Fibroblast of lung (primary cell): Measurements from ENCODE around the gene ARMC8. TPM values are rescaled to one million over a fixed set of nuclear protein-coding genes. Genes with fewer than 3 reads are reported as not detected.

Experiments
- DNase-seq, 2 donors: peaks; one replicate each; pipeline versions ENCODE4 v3.0.0 to v3.0.0-alpha.2; 2010; ENCODE audit warnings: low read depth in 2 of 2
- H2AFZ ChIP-seq: 2 replicates; pipeline ENCODE4 v1.5.1; 2012; ENCODE audit warnings: low read length, control low read depth, inconsistent platforms
- H3K27ac ChIP-seq: 2 replicates; pipeline ENCODE4 v1.5.1; 2011; ENCODE audit warnings: low read length, control low read depth; ENCODE audit not compliant: insufficient read depth
- H3K27me3 ChIP-seq: 2 replicates; pipeline ENCODE4 v1.5.1; 2011; ENCODE audit warnings: mild to moderate bottlenecking, low read length; ENCODE audit not compliant: control insufficient read depth, insufficient read depth
- H3K36me3 ChIP-seq: 2 replicates; pipeline ENCODE4 v1.5.1; 2011; ENCODE audit warnings: low read length; ENCODE audit not compliant: control insufficient read depth, insufficient read depth
- H3K4me1 ChIP-seq: 2 replicates; pipeline ENCODE4 v1.5.1; 2011; ENCODE audit warnings: low read length; ENCODE audit not compliant: control insufficient read depth, insufficient read depth; ENCODE audit errors: extremely low read depth
- H3K4me2 ChIP-seq: 2 replicates; pipeline ENCODE4 v1.5.1; 2011; ENCODE audit warnings: low read length, control low read depth; ENCODE audit not compliant: insufficient read depth; ENCODE audit errors: extremely low read depth
- H3K4me3 ChIP-seq, 4 experiments: fragments of 200-600 bp in 1 of 4; sonication (generic) in 1 of 4; replicated peaks in 1 of 4; 2 replicates each; pipeline ENCODE4 v1.5.1; 2011 to 2016; ENCODE audit warnings: low read length in 4 of 4, low read depth in 3 of 4, mild to moderate bottlenecking in 3 of 4, control low read depth in 2 of 4, inconsistent platforms in 1 of 4, mixed read lengths in 1 of 4; ENCODE audit not compliant: insufficient read depth in 1 of 4; ENCODE audit errors: control extremely low read depth in 1 of 4
- H3K79me2 ChIP-seq: 2 replicates; pipeline ENCODE4 v1.5.1; 2012; ENCODE audit warnings: mild to moderate bottlenecking, low read length, inconsistent platforms; ENCODE audit not compliant: control insufficient read depth, insufficient read depth
- H3K9ac ChIP-seq: 2 replicates; pipeline ENCODE4 v1.5.1; 2011; ENCODE audit warnings: mild to moderate bottlenecking, low read length, control low read depth; ENCODE audit not compliant: insufficient read depth
- H3K9me3 ChIP-seq: 2 replicates; pipeline ENCODE4 v1.5.1; 2012; ENCODE audit warnings: low read depth, low read length; ENCODE audit not compliant: control insufficient read depth, insufficient read depth
- H4K20me1 ChIP-seq: 2 replicates; pipeline ENCODE4 v1.5.1; 2011; ENCODE audit warnings: low read length; ENCODE audit not compliant: control insufficient read depth, insufficient read depth; ENCODE audit errors: extremely low read depth
- CTCF ChIP-seq, 2 donors: IDR thresholded peaks in 1 of 2; conservative IDR thresholded peaks in 1 of 2; 1 replicate in 1 of 2; 2 replicates in 1 of 2; pipeline ENCODE4 v1.5.1; 2011 to 2012; ENCODE audit warnings: low read length in 2 of 2, control low read depth in 1 of 2, inconsistent platforms in 1 of 2, low read depth in 1 of 2, mild to moderate bottlenecking in 1 of 2
- EZH2 ChIP-seq: IDR thresholded peaks from 2 replicates; pipeline ENCODE4 v1.5.1; 2012; ENCODE audit warnings: low read length, control low read depth, mild to moderate bottlenecking; ENCODE audit errors: missing control alignments
- polyA plus RNA-seq, 2 donors: library from polyadenylated mRNA; depleted of rRNA in 1 of 2; stranded (reverse) in 1 of 2; unstranded in 1 of 2; fragments of >200 nt; gene quantifications; 2 replicates each; pipeline ENCODE4 v1.2.1, GENCODE V29; 2011 to 2012; ENCODE audit warnings: missing spikeins in 1 of 2
- total RNA-seq: library from RNA; depleted of rRNA; stranded (reverse); fragments of >200 nt; gene quantifications from 2 replicates; pipeline ENCODE4 v1.2.1, GENCODE V29; 2014

ARMC8 gene
- total and polyA plus RNA-seq, 2 donors (not counting 1 experiment from before 2014, with no cell fraction given) = 44.7 to 45.9 TPM

GRCh38 chr3:138289701-138290100 lies 102.6 kb downstream of the ARMC8 start:
- Histone ChIP-seq H3K9me3 (no peaks in the 10 kb centered on the region), H3K36me3 (peaks cover 2% of the 10 kb centered on the region), H3K4me3 (no peak overlapping the region), H3K4me2 (no peak overlapping the region), H3K9ac (no peak overlapping the region), H3K4me1 (no peaks in the 10 kb centered on the region), H4K20me1 (no peaks in the 10 kb centered on the region), H2AFZ (no peak overlapping the region), H3K27me3 (no peaks in the 10 kb centered on the region), H3K27ac (no peak overlapping the region), H3K79me2 (no peaks in the 10 kb centered on the region)
- TF ChIP-seq CTCF (conservative IDR thresholded peaks at IDR 0.05 in 1 of 2, IDR thresholded peaks at IDR 0.05 in 1 of 2; ENCODE audit: low read depth in 1 of 2, low read length in 2 of 2) (no peak), EZH2 (no peak)
- DNase-seq = no peak

DNA sequence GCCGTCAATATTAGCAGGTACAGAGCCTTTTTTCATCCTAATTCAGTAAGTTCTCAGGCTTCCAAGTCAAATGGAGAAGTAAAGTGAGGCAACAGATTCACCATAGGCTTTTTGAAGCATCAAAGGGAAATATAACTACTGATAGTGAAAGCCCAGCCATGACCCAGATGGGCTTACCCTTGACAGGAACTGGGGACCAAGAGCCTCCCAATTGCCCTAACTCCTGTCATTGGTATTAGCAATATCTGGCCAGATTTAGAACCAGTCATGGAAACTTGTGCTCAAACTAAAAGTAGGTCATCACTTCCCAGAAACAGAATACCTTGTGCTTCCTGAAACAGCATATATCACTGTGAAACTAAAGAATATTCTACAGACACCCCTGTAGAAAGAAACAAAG lies 109.5 kb downstream of the ARMC8 start:
- TF ChIP-seq CTCF (conservative IDR thresholded peaks at IDR 0.05 in 1 of 2, IDR thresholded peaks at IDR 0.05 in 1 of 2; ENCODE audit: low read depth in 1 of 2, low read length in 2 of 2) = no peak
- no peak for TF ChIP-seq EZH2
- no peak overlapping the region for H3K4me3 ChIP-seq
- no peaks in the 10 kb centered on the region for H3K9me3 ChIP-seq
- no peak overlapping the region for H2AFZ ChIP-seq
- H3K4me2 ChIP-seq = no peak overlapping the region
- H3K27me3 ChIP-seq = no peaks in the 10 kb centered on the region
- H3K36me3 ChIP-seq = no peaks in the 10 kb centered on the region
- H3K27ac ChIP-seq = no peak overlapping the region
- no peak overlapping the region for H3K9ac ChIP-seq
- no peak for DNase-seq
- no peaks in the 10 kb centered on the region for H4K20me1 ChIP-seq
- no peaks in the 10 kb centered on the region for H3K4me1 ChIP-seq
- no peaks in the 10 kb centered on the region for H3K79me2 ChIP-seq

DNA sequence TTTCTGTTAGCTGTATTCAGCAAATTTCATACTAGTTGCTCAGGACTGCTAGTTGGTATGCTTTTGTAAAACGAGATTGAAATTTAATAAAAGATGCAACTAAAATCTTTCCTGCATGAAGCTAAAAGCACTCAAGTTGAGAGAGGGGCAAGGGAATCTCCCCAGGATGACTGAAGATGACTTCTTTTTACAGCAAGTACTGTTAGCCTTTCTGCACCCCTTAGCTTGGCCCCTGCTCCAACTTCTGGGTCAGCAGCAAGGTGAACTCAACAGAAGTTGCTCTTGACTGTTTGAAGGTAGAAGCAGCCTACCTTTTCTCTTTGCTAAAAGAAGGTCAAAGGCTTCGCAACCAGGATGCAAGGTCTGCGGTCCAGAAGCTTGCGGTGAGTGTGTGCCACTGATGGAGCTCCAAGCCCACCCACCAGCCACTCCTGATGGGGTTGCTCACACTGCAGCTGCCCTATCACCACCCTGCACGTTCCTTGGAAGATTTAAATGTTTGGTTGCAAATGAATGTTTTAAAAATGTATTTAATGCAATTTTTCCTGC lies 110.0 kb downstream of the ARMC8 start:
- H3K4me2 ChIP-seq = no peak overlapping the region
- H3K79me2 ChIP-seq = no peaks in the 10 kb centered on the region
- H4K20me1 ChIP-seq = no peaks in the 10 kb centered on the region
- H3K27ac ChIP-seq = no peak overlapping the region
- H3K27me3 ChIP-seq = no peaks in the 10 kb centered on the region
- no peaks in the 10 kb centered on the region for H3K4me1 ChIP-seq
- H2AFZ ChIP-seq = no peak overlapping the region
- TF ChIP-seq EZH2 = no peak
- no peak for TF ChIP-seq CTCF (conservative IDR thresholded peaks at IDR 0.05 in 1 of 2, IDR thresholded peaks at IDR 0.05 in 1 of 2; ENCODE audit: low read depth in 1 of 2, low read length in 2 of 2)
- DNase-seq = no peak
- no peaks in the 10 kb centered on the region for H3K9me3 ChIP-seq
- H3K36me3 ChIP-seq = no peaks in the 10 kb centered on the region
- no peak overlapping the region for H3K9ac ChIP-seq
- no peak overlapping the region for H3K4me3 ChIP-seq
